ENCODE measurements around the gene IQCH.

- no peak for TF ChIP-seq CTCF (IDR thresholded peaks at IDR 0.05)
- no peak for TF ChIP-seq POLR2AphosphoS5 (IDR thresholded peaks at IDR 0.05)
These were observed 50.9 kb downstream of the IQCH start for GRCh38 chr15:67305506-67305905.
